Measurements from ENCODE around the gene INSC. TPM values are rescaled to one million over a fixed set of nuclear protein-coding genes. Genes with fewer than 3 reads are reported as not detected.

INSC gene
- total and polyA plus RNA-seq, 9 of the 15 experiments (the other 6 are each of a cell fraction or from before 2014, with no cell fraction given), result not detected

GRCh38 chr11:15072551-15073143, 42.1 kb upstream of the INSC start:
- Histone ChIP-seq H3K27me3 (ENCODE audit: control insufficient read depth in 2 of 2, insufficient read depth in 2 of 2, low read length in 2 of 2) (peaks cover 3 to 31% of the 10 kb centered on the region in 2 experiments; a peak in 4 of 5 replicates), H3K4me1 (replicated peaks in 1 of 2; ENCODE audit: control insufficient read depth in 2 of 2, insufficient read depth in 2 of 2, low read length in 2 of 2) (peaks cover 0 to 11% of the 10 kb centered on the region in 2 experiments; a peak in 2 of 5 replicates), H3K36me3 (ENCODE audit: control insufficient read depth, insufficient read depth, low read length) (no peaks in the 10 kb centered on the region), H3K4me2 (ENCODE audit: insufficient read depth, low read length) (no peak overlapping the region), H3K9me3 (replicated peaks; ENCODE audit: control insufficient read depth, insufficient read depth, low read depth, low read length) (no peaks in the 10 kb centered on the region), H4K20me1 (replicated peaks; ENCODE audit: control insufficient read depth, insufficient read depth, low read length) (no peaks in the 10 kb centered on the region), H3K79me2 (ENCODE audit: control insufficient read depth, insufficient read depth, low read length) (no peaks in the 10 kb centered on the region), H2AFZ (ENCODE audit: low read depth, low read length) (no peak overlapping the region), H3K9me1 (ENCODE audit: control insufficient read depth, insufficient read depth, low read length) (no peaks in the 10 kb centered on the region), H3K27ac (ENCODE audit: extremely low read depth, low read depth, low read length) (no peak overlapping the region), H3K4me3 (no peak overlapping the region), H3K9ac (ENCODE audit: insufficient read depth in 1 of 2, low read depth in 2 of 2, low read length in 2 of 2) (no peak overlapping the region)
- 7% methylated on average over 20 of the region's 23 CpGs for WGBS (ENCODE audit: insufficient coverage, low coverage, missing lambda C conversion rate)
- in situ Hi-C loops (cut with MboI) (no loop called here), intact Hi-C loops (cut with micrococcal nuclease) (loop anchor here (10.0 kb wide), 1 partner anchor 278 kb away; no protein-coding TSS in a partner anchor)
- no peak for DNase-seq (ENCODE audit: extremely low read depth in 1 of 4, low spot score in 3 of 4)
- ATAC-seq, result no peak
- BruUV-seq (replicated peaks), result no TSS peak
- POLR2A ChIA-PET, result no interaction called here
- no peak for FAIRE-seq
- CTCF ChIA-PET (ENCODE audit: low intra/inter-chr PET ratio), result no interaction called here
- no peak for TF ChIP-seq MGA (IDR thresholded peaks at IDR 0.05)
- no peak for TF ChIP-seq ZKSCAN8 (CRISPR knock-in tag; IDR thresholded peaks at IDR 0.05)
- no peak for TF ChIP-seq ZNF174 (CRISPR knock-in tag; IDR thresholded peaks at IDR 0.05)
